Measurements from ENCODE around the gene CALM3.
A peak's percentile ranks its signal among the peaks of the same experiment; 100 is the strongest.

The CALM3 gene

DNA sequence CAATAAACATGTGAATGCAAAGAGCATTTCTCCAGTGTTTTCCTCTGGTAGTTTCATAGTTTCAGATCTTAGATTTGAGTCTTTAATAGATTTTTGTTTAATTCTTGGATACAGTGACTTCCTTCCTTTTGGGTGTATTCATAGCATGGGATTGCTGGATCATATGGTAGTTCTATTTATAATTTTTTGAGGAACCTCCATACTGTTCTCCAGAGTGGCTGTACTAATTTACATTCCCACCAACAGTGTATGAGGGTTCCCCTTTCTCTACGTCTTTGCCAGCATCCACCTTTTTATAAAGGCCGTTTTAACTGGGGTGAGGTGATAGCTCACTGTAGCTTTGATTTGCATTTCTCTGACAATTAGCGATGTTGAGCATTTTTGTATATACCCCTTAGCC lies 9.3 kb upstream of the CALM3 start:
- DNase-seq = no peak
- Histone ChIP-seq H3K27ac (no peak overlapping the region), H3K36me3 (no peaks in the 10 kb centered on the region), H3K4me3 (ENCODE audit: low read depth, low read length) (no peak overlapping the region), H3K9me3 (ENCODE audit: severe bottlenecking) (no peaks in the 10 kb centered on the region), H3K27me3 (ENCODE audit: insufficient read depth, low read depth, severe bottlenecking) (no peaks in the 10 kb centered on the region)
- TF ChIP-seq, protein P1, sequence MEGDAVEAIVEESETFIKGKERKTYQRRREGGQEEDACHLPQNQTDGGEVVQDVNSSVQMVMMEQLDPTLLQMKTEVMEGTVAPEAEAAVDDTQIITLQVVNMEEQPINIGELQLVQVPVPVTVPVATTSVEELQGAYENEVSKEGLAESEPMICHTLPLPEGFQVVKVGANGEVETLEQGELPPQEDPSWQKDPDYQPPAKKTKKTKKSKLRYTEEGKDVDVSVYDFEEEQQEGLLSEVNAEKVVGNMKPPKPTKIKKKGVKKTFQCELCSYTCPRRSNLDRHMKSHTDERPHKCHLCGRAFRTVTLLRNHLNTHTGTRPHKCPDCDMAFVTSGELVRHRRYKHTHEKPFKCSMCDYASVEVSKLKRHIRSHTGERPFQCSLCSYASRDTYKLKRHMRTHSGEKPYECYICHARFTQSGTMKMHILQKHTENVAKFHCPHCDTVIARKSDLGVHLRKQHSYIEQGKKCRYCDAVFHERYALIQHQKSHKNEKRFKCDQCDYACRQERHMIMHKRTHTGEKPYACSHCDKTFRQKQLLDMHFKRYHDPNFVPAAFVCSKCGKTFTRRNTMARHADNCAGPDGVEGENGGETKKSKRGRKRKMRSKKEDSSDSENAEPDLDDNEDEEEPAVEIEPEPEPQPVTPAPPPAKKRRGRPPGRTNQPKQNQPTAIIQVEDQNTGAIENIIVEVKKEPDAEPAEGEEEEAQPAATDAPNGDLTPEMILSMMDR (IDR thresholded peaks at IDR 0.05; ENCODE audit: low read depth, low read length) = no peak

DNA sequence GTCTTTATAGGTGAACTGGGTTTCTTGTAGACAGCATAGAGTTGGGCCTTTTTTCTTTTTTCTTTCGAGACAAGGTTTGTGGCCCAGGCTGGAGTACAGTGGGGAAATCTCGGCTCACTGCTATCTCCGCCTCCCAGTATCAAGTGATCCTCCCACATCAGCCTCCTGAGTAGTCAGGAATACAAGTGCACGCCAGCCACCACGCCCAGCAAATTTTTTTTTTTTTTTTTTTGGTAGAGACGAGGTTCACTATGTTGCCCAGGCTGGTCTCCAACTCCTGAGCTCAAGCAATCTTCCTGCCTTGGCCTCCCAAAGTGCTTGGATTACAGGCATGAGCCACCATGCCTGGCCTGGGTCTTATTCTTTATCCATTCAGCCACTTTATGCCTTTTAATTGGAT lies 5.1 kb upstream of the CALM3 start:
- DNase-seq = no peak
- TF ChIP-seq, protein P1 (IDR thresholded peaks at IDR 0.05; ENCODE audit: low read depth, low read length) = no peak

DNA sequence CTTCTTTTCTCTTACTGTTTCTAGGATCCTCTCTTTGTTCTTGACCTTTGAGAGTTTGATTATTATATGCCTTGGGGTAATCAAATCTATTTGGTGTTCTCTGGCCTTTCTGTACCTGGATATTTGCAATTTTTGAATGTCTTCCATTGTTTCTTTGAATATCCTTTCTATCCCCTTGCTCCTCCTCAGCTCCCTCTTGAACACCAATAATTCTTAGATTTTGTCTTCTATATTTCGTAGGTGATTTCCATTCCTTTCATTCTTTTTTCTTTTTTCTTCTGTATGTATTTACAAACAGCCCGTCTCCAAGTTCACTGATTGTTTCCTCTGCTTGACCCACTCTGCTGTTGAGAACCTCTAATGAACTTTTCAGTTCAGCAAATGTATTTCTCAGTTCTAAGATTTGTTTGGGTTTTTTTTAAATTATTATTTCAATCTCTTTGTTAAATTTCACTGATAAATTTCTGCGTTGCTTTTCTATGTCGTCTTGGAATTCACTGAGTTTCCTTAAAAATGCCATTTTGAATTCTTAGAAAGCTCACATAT lies 2.7 kb upstream of the CALM3 start:
- DNase-seq = no peak
- Histone ChIP-seq H3K4me3 (ENCODE audit: low read depth, low read length) (no peak overlapping the region), H3K27ac (no peak overlapping the region), H3K27me3 (ENCODE audit: insufficient read depth, low read depth, severe bottlenecking) (no peaks in the 10 kb centered on the region), H3K36me3 (peaks cover 12% of the 10 kb centered on the region), H3K9me3 (ENCODE audit: severe bottlenecking) (peaks cover 24% of the 10 kb centered on the region)
- TF ChIP-seq, protein P1 (IDR thresholded peaks at IDR 0.05; ENCODE audit: low read depth, low read length) = no peak

More for the DNA sequence above, 5.1 kb upstream of the CALM3 start:
- Histone ChIP-seq H3K9me3 (ENCODE audit: severe bottlenecking) (peaks cover 24% of the 10 kb centered on the region), H3K27me3 (ENCODE audit: insufficient read depth, low read depth, severe bottlenecking) (no peaks in the 10 kb centered on the region), H3K27ac (no peak overlapping the region), H3K36me3 (no peaks in the 10 kb centered on the region), H3K4me3 (ENCODE audit: low read depth, low read length) (no peak overlapping the region)

DNA sequence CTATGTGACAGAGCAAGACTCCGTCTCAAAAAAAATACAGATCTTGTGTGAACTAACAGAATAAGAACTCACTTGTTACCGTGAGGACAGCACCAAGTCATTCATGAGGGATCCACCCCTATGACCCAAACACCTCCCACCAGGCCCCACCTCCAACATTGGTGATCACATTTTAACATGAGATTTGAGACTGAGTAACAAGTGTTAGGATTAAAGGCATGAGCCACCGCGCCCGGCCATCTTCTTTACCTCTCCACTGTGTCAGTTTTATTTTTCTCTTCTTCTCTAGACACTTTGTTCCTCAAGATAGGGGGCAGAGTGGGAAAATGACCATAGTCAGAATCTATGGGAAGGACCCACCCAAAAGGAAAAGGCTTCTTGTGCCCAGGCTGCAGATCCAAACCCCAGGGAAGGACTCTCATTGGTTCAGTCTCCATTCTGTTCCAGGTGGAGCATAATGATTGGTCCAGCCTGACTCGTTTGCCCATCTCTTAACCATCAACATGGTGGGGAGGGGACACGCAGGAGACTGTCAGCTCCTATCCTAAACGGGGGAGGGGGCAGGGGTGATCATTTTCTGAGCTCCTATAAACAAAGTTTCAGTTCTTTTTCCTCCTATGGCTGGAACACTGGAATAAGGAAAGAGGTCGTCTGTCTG lies 1.3 kb upstream of the CALM3 start:
- H3K27ac ChIP-seq = peak overlapping the region; percentile 99
- TF ChIP-seq, protein P1 (IDR thresholded peaks at IDR 0.05; ENCODE audit: low read depth, low read length) = no peak

DNA sequence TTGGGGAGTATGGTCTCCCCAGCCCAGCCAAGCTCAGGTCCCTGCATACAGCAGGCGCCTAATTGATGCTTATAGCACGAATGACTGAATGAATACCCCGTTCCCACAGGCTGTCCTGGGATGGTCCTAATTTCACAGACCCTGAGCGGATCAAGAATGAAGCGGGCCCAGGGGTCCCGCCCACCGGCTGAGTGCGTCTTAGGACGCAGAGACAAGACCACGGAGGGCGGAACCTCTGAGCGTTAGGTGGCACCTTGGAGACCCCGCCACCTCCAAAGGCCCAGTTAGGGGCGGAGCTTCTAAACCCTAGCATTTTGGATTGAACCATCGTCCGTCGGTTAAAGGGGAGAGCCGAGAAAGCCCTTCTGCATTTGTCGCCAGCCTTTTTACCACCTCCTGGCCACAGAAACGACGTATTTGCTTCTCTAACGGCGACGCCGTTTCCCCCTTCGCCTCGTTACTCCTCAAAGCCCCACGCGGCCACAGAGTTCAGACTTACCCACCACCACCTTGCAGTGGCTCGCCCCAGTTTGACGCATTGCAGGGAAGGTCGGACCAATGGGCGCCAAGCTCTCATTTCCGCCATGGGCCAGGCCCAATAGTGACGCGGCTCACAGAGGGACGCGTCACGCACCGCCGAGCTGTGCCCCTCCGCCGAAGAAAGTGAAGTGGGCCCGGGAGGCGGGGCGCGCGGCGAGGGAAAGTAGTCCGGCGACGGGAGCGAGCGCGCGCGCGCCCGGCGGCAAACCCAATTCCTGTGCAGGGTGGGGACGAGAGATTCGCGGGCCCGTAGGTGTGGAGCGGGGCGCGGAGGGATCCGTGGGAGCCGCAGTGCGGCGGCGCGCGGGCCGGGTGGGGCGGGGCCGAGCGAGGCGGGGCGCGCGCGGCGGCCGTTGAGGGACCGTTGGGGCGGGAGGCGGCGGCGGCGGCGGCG lies 479 bp upstream of the CALM3 start:
- H3K36me3 ChIP-seq = peaks cover 24% of the 10 kb centered on the region
- H3K9me3 ChIP-seq (ENCODE audit: severe bottlenecking) = peaks cover 24% of the 10 kb centered on the region
- peak; percentile 95 for DNase-seq
- H3K27me3 ChIP-seq (ENCODE audit: insufficient read depth, low read depth, severe bottlenecking) = no peaks in the 10 kb centered on the region
- peak overlapping the region; percentile 100 for H3K4me3 ChIP-seq (ENCODE audit: low read depth, low read length)
- TF ChIP-seq, protein P1 (IDR thresholded peaks at IDR 0.05; ENCODE audit: low read depth, low read length) = no peak
- H3K27ac ChIP-seq = peak overlapping the region; percentile 99

More for the DNA sequence above, 1.3 kb upstream of the CALM3 start:
- Histone ChIP-seq H3K9me3 (ENCODE audit: severe bottlenecking) (peaks cover 24% of the 10 kb centered on the region), H3K36me3 (peaks cover 16% of the 10 kb centered on the region), H3K4me3 (ENCODE audit: low read depth, low read length) (no peak overlapping the region), H3K27me3 (ENCODE audit: insufficient read depth, low read depth, severe bottlenecking) (no peaks in the 10 kb centered on the region)
- DNase-seq = no peak

Data from WERI-Rb-1 (cell line).